NB4 (cell line): ENCODE results near the gene WWP2.

ENCODE experiments used
- POLR2A ChIP-seq: IDR thresholded peaks from 2 replicates; pipeline ENCODE4 v1.6.1; 2011; ENCODE audit warnings: mild to moderate bottlenecking; ENCODE audit not compliant: insufficient read length; ENCODE audit errors: extremely low read depth
- TF ChIP-seq, protein P1 (sequence below): IDR thresholded peaks from 2 replicates; pipeline ENCODE4 v1.6.1; 2011; ENCODE audit warnings: low read depth, low read length
- TF ChIP-seq, protein P2 (sequence below): IDR thresholded peaks from one replicate; pipeline ENCODE4 v1.5.1; 2012; ENCODE audit warnings: low read depth, low read length

DNA sequence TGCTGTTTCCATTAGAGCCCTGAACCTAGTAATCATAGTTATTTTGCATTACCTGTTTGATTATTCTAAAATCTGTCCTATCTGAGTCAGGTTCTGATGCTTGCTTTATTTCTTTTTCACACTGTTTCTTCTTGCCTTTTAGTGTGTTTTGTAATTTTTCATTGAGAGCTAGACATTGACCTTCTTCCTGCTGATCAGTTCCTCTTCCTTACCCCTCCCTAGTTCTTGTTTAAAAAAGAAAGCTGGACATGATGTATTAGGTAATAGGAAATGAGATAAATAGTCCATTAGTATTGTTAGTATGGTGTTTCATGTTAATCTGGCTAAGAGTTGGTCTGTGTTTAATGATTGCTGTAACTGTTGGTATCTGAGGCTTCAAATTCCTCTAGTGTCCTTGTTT is 13.4 kb downstream of the WWP2 start:
- TF ChIP-seq, protein P1, sequence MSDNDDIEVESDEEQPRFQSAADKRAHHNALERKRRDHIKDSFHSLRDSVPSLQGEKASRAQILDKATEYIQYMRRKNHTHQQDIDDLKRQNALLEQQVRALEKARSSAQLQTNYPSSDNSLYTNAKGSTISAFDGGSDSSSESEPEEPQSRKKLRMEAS = no peak
- TF ChIP-seq POLR2A = no peak
- TF ChIP-seq, protein P2, sequence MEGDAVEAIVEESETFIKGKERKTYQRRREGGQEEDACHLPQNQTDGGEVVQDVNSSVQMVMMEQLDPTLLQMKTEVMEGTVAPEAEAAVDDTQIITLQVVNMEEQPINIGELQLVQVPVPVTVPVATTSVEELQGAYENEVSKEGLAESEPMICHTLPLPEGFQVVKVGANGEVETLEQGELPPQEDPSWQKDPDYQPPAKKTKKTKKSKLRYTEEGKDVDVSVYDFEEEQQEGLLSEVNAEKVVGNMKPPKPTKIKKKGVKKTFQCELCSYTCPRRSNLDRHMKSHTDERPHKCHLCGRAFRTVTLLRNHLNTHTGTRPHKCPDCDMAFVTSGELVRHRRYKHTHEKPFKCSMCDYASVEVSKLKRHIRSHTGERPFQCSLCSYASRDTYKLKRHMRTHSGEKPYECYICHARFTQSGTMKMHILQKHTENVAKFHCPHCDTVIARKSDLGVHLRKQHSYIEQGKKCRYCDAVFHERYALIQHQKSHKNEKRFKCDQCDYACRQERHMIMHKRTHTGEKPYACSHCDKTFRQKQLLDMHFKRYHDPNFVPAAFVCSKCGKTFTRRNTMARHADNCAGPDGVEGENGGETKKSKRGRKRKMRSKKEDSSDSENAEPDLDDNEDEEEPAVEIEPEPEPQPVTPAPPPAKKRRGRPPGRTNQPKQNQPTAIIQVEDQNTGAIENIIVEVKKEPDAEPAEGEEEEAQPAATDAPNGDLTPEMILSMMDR = no peak
